ENCODE data around the gene COL16A1.

GRCh38 chr1:31667065-31667785 lies 36.6 kb downstream of the COL16A1 start:
- TF ChIP-seq CTCF (IDR thresholded peaks at IDR 0.05; ENCODE audit: low read length) (no peak), EZH2phosphoT487 (IDR thresholded peaks at IDR 0.05; ENCODE audit: low read length) (no peak), EZH2 (optimal IDR thresholded peaks at IDR 0.05; ENCODE audit: low read depth, low read length) (no peak)

All from MM.1S (cell line).